OCI-M2 (cell line): Measurements from ENCODE around the gene AMPD3.
A peak's percentile ranks its signal among the peaks of the same experiment; 100 is the strongest.

Source experiments
- DNase-seq: peaks from one replicate; lab custom pipeline; 2025; ENCODE audit not compliant: unreplicated experiment; lab: John Stamatoyannopoulos, UW

AMPD3 gene

GRCh38 chr11:10454878-10455631 lies at the start of gene AMPD3:
AMPD3 (plus strand) TSS chr11:10455264; CDS start chr11:10461520, 6,256 bp downstream.
- DNase-seq, result no peak

- peak; percentile 21 for DNase-seq
These were observed 49.0 kb upstream of the AMPD3 start for GRCh38 chr11:10405865-10406592.

GRCh38 chr11:10407055-10407454 lies 48.0 kb upstream of the AMPD3 start:
- DNase-seq, result no peak

GRCh38 chr11:10407749-10408685 lies 47.0 kb upstream of the AMPD3 start:
- no peak for DNase-seq

GRCh38 chr11:10409207-10409661 lies 45.8 kb upstream of the AMPD3 start:
- no peak for DNase-seq

- DNase-seq, result no peak
These were observed 44.8 kb upstream of the AMPD3 start for GRCh38 chr11:10410106-10410843.

- no peak for DNase-seq
These were observed 44.2 kb upstream of the AMPD3 start for GRCh38 chr11:10410844-10411200.

- no peak for DNase-seq
These were observed 42.8 kb upstream of the AMPD3 start for GRCh38 chr11:10412266-10412665.

- no peak for DNase-seq
These were observed 41.8 kb upstream of the AMPD3 start for GRCh38 chr11:10413268-10413667.

GRCh38 chr11:10414181-10414580 lies 40.9 kb upstream of the AMPD3 start:
- no peak for DNase-seq

- DNase-seq, result no peak
These were observed 40.4 kb upstream of the AMPD3 start for GRCh38 chr11:10414659-10415058.

GRCh38 chr11:10415817-10416392 lies 39.2 kb upstream of the AMPD3 start:
- DNase-seq, result no peak

- no peak for DNase-seq
These were observed 36.7 kb upstream of the AMPD3 start for GRCh38 chr11:10418259-10418949.

- no peak for DNase-seq
These were observed 36.1 kb upstream of the AMPD3 start for GRCh38 chr11:10418950-10419310.

GRCh38 chr11:10426475-10426874 lies 28.6 kb upstream of the AMPD3 start:
- DNase-seq, result no peak

- DNase-seq, result no peak
These were observed 26.6 kb upstream of the AMPD3 start for GRCh38 chr11:10428453-10428852.

GRCh38 chr11:10429526-10429925 lies 25.5 kb upstream of the AMPD3 start:
- DNase-seq, result no peak

GRCh38 chr11:10432493-10432892 lies 22.6 kb upstream of the AMPD3 start:
- no peak for DNase-seq

- no peak for DNase-seq
These were observed 22.1 kb upstream of the AMPD3 start for GRCh38 chr11:10432971-10433370.

GRCh38 chr11:10436224-10436623 lies 18.8 kb upstream of the AMPD3 start:
- no peak for DNase-seq
